Lower leg skin (tissue), 4 donors: ENCODE results near the gene ITIH4. TPM values are rescaled to one million over a fixed set of nuclear protein-coding genes. Genes with fewer than 3 reads are reported as not detected.

Source experiments
- DNase-seq, 2 donors: peaks; one replicate each; pipeline ENCODE4 v3.0.0-alpha.2; 2019; ENCODE audit warnings: low spot score in 2 of 2
- H3K4me3 ChIP-seq: fragments of 200-600 bp; sonication (generic); 2 replicates; pipeline ENCODE4 v1.5.1; 2017; ENCODE audit warnings: mild to moderate bottlenecking, low read depth; ENCODE audit not compliant: poor library complexity, severe bottlenecking
- POLR2A ChIP-seq, 2 donors: fragments of 450-650 bp; IDR thresholded peaks; one replicate each; pipeline ENCODE4 v1.6.1; 2016 to 2017; ENCODE audit warnings: antibody characterized with exemption in 2 of 2, mild to moderate bottlenecking in 1 of 2, moderate library complexity in 1 of 2
- WGBS, 2 donors: methylation state at CpG; one replicate each; pipeline ENCODE4 v1.1.5; 2018; 5-methylcytosine and 5-hydroxymethylcytosine counted together
- intact Hi-C: fragments of 100-400 bp; cut with DNase I; formaldehyde crosslinking; loops from one replicate; pipeline ENCODE4 v1.15.0; 2023; ENCODE audit warnings: low total_unique reads
- total RNA-seq, 4 donors: library from RNA; depleted of rRNA; stranded (reverse); fragments of >200 nt; gene quantifications; one replicate each; pipeline ENCODE4 v1.1.0, GENCODE V29; 2016
- TF ChIP-seq, protein P1 (sequence below), 3 donors: fragments of 450-650 bp; IDR thresholded peaks; one replicate each; pipeline ENCODE4 v1.5.1; 2016; ENCODE audit warnings: antibody characterized with exemption in 3 of 3, mild to moderate bottlenecking in 3 of 3, moderate library complexity in 2 of 3

ITIH4 gene
- total RNA-seq, 4 donors from 2014 or later = 0.38 to 3.6 (median 2.5) TPM

DNA sequence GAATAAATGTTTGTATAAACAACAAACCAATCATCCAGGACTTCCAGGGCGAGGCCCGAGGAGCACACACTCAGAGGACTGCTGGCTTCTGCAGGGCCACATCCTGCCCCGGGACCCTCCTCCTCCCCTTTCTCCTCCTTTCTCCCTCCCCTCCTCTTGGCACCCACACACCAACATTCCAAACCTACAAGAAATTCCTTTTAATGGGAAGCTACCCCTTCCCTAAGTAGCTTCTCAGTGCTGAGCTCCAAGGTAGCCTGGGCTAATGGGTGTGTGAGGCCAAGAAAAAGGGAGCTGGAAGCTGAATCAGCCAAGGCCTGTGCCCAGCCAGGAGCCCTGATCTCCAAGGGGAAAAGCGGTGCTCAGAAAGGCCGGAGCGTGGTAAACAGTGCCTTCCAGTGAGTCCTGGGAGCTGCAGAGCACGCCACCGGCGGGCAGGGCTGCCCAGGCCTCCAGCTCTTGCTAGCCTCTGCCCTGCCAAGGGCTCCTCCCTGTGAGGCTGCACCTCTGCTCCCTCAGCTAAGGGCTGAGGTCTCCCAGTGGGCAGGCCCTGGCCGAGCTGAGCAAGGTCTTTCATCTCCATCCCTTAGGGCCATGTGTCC lies 32.0 kb downstream of the ITIH4 start:
- TF ChIP-seq, protein P1, sequence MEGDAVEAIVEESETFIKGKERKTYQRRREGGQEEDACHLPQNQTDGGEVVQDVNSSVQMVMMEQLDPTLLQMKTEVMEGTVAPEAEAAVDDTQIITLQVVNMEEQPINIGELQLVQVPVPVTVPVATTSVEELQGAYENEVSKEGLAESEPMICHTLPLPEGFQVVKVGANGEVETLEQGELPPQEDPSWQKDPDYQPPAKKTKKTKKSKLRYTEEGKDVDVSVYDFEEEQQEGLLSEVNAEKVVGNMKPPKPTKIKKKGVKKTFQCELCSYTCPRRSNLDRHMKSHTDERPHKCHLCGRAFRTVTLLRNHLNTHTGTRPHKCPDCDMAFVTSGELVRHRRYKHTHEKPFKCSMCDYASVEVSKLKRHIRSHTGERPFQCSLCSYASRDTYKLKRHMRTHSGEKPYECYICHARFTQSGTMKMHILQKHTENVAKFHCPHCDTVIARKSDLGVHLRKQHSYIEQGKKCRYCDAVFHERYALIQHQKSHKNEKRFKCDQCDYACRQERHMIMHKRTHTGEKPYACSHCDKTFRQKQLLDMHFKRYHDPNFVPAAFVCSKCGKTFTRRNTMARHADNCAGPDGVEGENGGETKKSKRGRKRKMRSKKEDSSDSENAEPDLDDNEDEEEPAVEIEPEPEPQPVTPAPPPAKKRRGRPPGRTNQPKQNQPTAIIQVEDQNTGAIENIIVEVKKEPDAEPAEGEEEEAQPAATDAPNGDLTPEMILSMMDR (IDR thresholded peaks at IDR 0.05) = no peak
- H3K4me3 ChIP-seq = no peak overlapping the region
- 71 to 72% methylated on average over 10 of the region's 10 CpGs for WGBS, 2 donors
- intact Hi-C loops = no loop called here
- no peak for DNase-seq

DNA sequence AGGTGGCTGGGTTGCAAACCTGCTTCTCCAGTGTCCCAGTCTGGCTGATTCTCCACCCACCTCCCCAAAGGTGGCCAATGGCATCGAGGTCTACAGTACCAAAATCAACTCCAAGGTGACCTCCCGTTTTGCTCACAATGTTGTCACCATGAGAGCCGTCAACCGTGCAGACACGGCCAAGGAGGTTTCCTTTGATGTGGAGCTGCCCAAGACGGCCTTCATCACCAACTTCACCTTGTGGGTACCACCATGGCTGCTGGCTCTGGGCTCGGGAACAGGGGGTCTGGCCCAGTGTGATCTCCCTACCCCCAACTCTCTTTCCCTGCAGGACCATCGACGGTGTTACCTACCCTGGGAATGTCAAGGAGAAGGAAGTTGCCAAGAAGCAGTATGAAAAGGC lies 34.1 kb downstream of the ITIH4 start:
- TF ChIP-seq, protein P1 (IDR thresholded peaks at IDR 0.05) = no peak
- TF ChIP-seq POLR2A (IDR thresholded peaks at IDR 0.05) = no peak
- whole genome bisulfite sequencing, 2 donors = 84 to 91% methylated on average over 9 of the region's 9 CpGs
- H3K4me3 ChIP-seq = no peak overlapping the region
- DNase-seq = no peak
- intact Hi-C loops = no loop called here

DNA sequence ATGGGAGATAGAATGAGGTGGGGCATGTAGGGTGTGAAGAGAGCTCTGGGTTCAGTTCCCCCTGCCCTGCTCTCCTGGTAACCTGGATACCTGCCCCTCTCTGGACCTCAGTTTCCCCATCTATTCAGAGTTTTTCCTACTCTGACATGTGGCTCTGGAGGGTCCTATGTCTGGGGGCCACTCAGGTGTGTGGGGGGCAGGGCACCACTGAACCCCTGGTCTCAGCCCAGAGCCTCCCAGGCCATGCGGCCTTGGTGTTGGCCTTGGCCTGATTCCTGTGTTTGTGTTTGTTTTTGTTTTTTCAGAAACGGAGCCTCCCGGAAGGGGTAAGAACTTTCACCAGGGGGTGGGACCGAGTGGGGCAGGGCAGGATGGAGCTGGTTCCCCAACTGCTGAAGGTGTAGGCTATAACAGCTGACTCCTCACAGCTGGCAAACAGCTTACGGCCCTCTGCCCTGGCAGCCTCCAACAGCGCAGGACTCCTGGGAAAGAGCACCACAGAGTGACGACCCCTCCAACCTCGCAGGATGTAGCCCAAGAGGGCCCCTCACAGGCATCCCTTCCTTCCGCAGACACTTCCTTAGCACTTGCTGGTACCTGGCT lies 35.1 kb downstream of the ITIH4 start:
- 73 to 77% methylated on average over 9 of the region's 9 CpGs for WGBS, 2 donors
- no peak overlapping the region for H3K4me3 ChIP-seq
- no peak for DNase-seq
- TF ChIP-seq, protein P1 (IDR thresholded peaks at IDR 0.05) = no peak
- no peak for TF ChIP-seq POLR2A (IDR thresholded peaks at IDR 0.05)
- intact Hi-C loops = no loop called here

DNA sequence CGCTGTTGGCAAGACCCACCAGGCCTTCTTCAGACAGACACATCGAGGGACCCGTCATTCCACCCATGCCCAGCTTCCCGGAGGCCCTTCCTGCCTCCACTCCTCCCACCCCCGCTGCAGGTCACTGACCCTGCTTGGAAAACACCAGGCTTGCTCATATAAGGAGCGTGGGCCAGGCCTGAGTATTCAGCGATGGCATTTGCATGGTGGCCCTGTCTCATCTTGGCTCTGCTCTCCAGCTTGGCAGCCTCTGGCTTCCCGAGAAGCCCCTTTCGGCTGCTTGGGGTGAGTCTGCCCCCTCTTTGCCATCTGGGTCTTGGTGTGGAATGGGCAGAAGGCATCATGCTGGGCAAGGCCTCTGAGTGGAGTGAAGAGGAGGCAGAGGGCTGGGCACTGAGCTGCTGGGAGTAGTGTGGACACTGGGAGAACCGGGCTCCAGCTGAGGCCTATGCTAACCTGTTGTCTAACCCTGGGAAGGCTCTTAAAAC lies 35.8 kb downstream of the ITIH4 start, which contains the start of gene ITIH3:
ITIH3 (plus strand) TSS at position 185 of the 488 bp plus-strand sequence; CDS start at position 193, 8 bp downstream.
- TF ChIP-seq, protein P1 (IDR thresholded peaks at IDR 0.05) = no peak
- TF ChIP-seq POLR2A (IDR thresholded peaks at IDR 0.05) = no peak
- intact Hi-C loops = no loop called here
- DNase-seq = no peak
- no peak within 1 kb of the TSS for H3K4me3 ChIP-seq
- WGBS, 2 donors = 77 to 78% methylated on average over 10 of the region's 10 CpGs

DNA sequence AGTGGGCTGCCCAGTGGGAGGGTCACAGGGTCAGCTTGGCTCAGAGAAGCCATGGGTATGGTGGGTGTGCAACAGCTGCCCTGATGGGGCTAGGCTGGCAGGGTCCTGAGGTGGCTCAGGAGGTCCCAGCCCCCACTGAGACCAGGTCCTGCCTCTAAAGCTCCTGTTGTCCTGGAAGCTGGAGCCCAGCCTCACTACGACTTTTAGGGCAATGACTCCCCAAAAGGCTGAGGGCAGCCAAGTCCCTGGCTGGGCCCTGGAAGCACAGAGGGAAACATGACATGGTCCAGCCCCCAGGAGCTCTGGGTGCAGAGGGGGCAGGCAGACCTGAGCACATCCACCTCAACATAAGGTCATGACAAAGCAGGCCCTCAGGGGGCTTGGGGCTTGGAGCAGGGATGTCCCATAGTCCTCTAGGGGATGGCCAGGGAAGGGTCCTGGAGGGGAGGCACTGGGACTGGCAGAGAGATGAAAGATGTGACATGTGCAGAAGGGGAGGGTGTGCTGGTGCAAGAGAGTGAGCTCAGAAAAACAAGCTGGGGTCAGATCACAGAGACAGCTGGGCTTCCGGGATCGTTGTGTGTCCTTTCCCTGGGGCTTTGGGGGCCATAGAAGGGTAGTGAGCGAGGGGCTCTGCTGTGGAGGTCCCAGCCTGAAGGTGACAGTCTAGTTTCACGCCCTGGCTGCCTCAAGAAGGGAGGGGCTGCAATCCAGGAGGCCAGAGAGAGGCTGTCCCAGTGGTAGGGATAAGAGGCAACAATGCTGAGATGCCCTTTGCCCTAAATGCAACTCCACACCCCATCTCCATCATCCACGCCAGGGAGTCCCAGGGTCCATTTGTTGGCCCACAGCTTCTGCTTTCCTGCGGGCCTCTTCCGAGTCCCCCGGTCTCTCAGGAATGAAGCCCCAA lies 36.5 kb downstream of the ITIH4 start:
- no peak overlapping the region for H3K4me3 ChIP-seq
- 80 to 83% methylated on average over 9 of the region's 9 CpGs for WGBS, 2 donors
- intact Hi-C loops = no loop called here
- DNase-seq = no peak
- TF ChIP-seq, protein P1 (IDR thresholded peaks at IDR 0.05) = no peak
- no peak for TF ChIP-seq POLR2A (IDR thresholded peaks at IDR 0.05)
